H1 (cell line): ENCODE measurements around the gene SSU72.
"Not testable (repeated sequence)": the region's sequence is repeated elsewhere in the genome, so short reads cannot be mapped to it uniquely, and the experiment has no call there.

Experiments used
- EGR1 ChIP-seq: IDR thresholded peaks from 2 replicates; pipeline ENCODE4 v1.6.1; 2011; ENCODE audit warnings: low read depth, low read length, borderline replicate concordance
- EP300 ChIP-seq, 2 experiments: IDR thresholded peaks; 1 replicate in 1 of 2; 2 replicates in 1 of 2; pipeline ENCODE4 v1.6.1; 2011 to 2012; ENCODE audit warnings: low read depth in 2 of 2, low read length in 2 of 2, mild to moderate bottlenecking in 2 of 2, borderline replicate concordance in 1 of 2, inconsistent platforms in 1 of 2, moderate library complexity in 1 of 2
- EZH2 ChIP-seq: fragments of 200-600 bp; sonication (generic); IDR thresholded peaks from 2 replicates; pipeline ENCODE4 v1.7.1; 2012; ENCODE audit warnings: low read depth, mild to moderate bottlenecking, moderate library complexity, low read length, inconsistent platforms; ENCODE audit not compliant: severe bottlenecking
- GABPA ChIP-seq: IDR thresholded peaks from 2 replicates; pipeline ENCODE4 v1.6.1; 2011; ENCODE audit warnings: mild to moderate bottlenecking, low read length, moderate library complexity, borderline replicate concordance; ENCODE audit not compliant: insufficient read depth
- MAFK ChIP-seq: IDR thresholded peaks from 2 replicates; pipeline ENCODE4 v1.6.1; 2012; ENCODE audit warnings: low read depth, mild to moderate bottlenecking, improper control_type of control experiment, low read length
- PHF8 ChIP-seq: fragments of 200-600 bp; sonication (generic); conservative IDR thresholded peaks from 2 replicates; pipeline ENCODE4 v1.7.1; 2012; ENCODE audit warnings: low read depth, mild to moderate bottlenecking, inconsistent platforms, low read length, moderate library complexity
- POLR2A ChIP-seq, 2 experiments: IDR thresholded peaks; 1 replicate in 1 of 2; 2 replicates in 1 of 2; pipeline ENCODE4 v1.6.1; 2011; ENCODE audit warnings: low read depth in 2 of 2, low read length in 2 of 2, mild to moderate bottlenecking in 2 of 2; ENCODE audit errors: control extremely low read depth in 1 of 2
- RFX5 ChIP-seq: IDR thresholded peaks from 2 replicates; pipeline ENCODE4 v1.6.1; 2011; ENCODE audit warnings: low read depth, low read length, improper control_type of control experiment, borderline replicate concordance
- RNF2 ChIP-seq: fragments of 200-900, 300-1000 bp; sonication (generic); IDR thresholded peaks from 2 replicates; pipeline ENCODE4 v1.7.1; 2016; ENCODE audit warnings: borderline replicate concordance, low read depth, mild to moderate bottlenecking, antibody characterized with exemption, low read length; ENCODE audit not compliant: poor library complexity, severe bottlenecking; ENCODE audit errors: missing control alignments
- SP1 ChIP-seq: IDR thresholded peaks from 2 replicates; pipeline ENCODE4 v1.6.1; 2011; ENCODE audit warnings: low read depth, low read length
- TAF1 ChIP-seq: IDR thresholded peaks from 2 replicates; pipeline ENCODE4 v1.6.1; 2011; ENCODE audit warnings: mild to moderate bottlenecking, low read depth, low read length
- TF ChIP-seq, protein P1 (sequence below): IDR thresholded peaks from 2 replicates; pipeline ENCODE4 v1.6.1; 2011; ENCODE audit warnings: low read length, improper control_type of control experiment
- TF ChIP-seq, protein P2 (sequence below), 3 experiments: IDR thresholded peaks; 1 replicate in 2 of 3; 2 replicates in 1 of 3; pipeline versions ENCODE4 v1.5.1 to v1.6.1; 2011; ENCODE audit warnings: low read length in 3 of 3, mild to moderate bottlenecking in 3 of 3, inconsistent platforms in 2 of 3, low read depth in 1 of 3, moderate library complexity in 1 of 3; ENCODE audit not compliant: insufficient read depth in 1 of 3; ENCODE audit errors: control extremely low read depth in 1 of 3

DNA sequence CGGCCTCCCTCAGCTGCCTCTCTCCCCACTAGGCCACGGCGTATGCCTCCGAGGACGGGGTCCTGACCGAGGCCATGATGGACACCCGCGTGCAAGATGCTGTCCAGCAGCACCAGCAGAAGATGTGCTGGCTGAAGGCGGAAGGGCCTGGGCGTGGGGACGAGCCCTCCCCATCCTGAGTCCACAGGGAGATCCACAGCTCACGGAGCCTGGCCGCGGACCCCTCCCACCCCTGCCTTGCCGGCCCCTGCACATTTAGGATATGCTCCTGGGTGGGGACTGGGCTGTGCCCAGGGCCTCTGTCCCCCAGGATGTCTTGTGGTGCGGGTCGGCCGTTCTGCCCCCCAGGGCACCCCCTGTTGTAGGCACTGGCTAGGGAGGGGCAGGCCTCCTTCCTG lies 40.8 kb downstream of the SSU72 start:
- TF ChIP-seq POLR2A (IDR thresholded peaks at IDR 0.05; ENCODE audit: control extremely low read depth in 1 of 2, low read depth in 2 of 2, low read length in 2 of 2); SP1; RNF2; PHF8; EZH2; GABPA; TAF1; RFX5; EP300 (IDR thresholded peaks at IDR 0.05; ENCODE audit: borderline replicate concordance in 1 of 2, low read depth in 2 of 2, low read length in 2 of 2); MAFK; EGR1: not testable (repeated sequence)
- TF ChIP-seq, protein P1, sequence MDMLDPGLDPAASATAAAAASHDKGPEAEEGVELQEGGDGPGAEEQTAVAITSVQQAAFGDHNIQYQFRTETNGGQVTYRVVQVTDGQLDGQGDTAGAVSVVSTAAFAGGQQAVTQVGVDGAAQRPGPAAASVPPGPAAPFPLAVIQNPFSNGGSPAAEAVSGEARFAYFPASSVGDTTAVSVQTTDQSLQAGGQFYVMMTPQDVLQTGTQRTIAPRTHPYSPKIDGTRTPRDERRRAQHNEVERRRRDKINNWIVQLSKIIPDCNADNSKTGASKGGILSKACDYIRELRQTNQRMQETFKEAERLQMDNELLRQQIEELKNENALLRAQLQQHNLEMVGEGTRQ, result not testable (repeated sequence)
- TF ChIP-seq, protein P2, sequence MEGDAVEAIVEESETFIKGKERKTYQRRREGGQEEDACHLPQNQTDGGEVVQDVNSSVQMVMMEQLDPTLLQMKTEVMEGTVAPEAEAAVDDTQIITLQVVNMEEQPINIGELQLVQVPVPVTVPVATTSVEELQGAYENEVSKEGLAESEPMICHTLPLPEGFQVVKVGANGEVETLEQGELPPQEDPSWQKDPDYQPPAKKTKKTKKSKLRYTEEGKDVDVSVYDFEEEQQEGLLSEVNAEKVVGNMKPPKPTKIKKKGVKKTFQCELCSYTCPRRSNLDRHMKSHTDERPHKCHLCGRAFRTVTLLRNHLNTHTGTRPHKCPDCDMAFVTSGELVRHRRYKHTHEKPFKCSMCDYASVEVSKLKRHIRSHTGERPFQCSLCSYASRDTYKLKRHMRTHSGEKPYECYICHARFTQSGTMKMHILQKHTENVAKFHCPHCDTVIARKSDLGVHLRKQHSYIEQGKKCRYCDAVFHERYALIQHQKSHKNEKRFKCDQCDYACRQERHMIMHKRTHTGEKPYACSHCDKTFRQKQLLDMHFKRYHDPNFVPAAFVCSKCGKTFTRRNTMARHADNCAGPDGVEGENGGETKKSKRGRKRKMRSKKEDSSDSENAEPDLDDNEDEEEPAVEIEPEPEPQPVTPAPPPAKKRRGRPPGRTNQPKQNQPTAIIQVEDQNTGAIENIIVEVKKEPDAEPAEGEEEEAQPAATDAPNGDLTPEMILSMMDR (IDR thresholded peaks at IDR 0.05; ENCODE audit: control extremely low read depth in 1 of 3, insufficient read depth in 1 of 3, low read depth in 1 of 3, low read length in 3 of 3), result not testable (repeated sequence)
